ENCODE results near the gene LUC7L. TPM values are rescaled to one million over a fixed set of nuclear protein-coding genes. Genes with fewer than 3 reads are reported as not detected.

LUC7L gene
- polyA plus RNA-seq, 1 of the 3 experiments (the other 2 are of a cell fraction): 97.7 TPM

GRCh38 chr16:180101-180675, 49.1 kb downstream of the LUC7L start, which contains the start of gene HBQ1 (continued):
- TF ChIP-seq PBX3 (IDR thresholded peaks at IDR 0.05) (no peak), POLR2AphosphoS5 (IDR thresholded peaks at IDR 0.05; ENCODE audit: low read depth, low read length) (no peak), IRF3 (IDR thresholded peaks at IDR 0.05; ENCODE audit: low read depth, low read length) (no peak), CHD2 (IDR thresholded peaks at IDR 0.05; ENCODE audit: low read length, partially characterized antibody) (peak; percentile 30)

- 77% methylated on average over 17 of the region's 17 CpGs for WGBS (ENCODE audit: low lambda C conversion rate)
- Histone ChIP-seq H3K79me2 (ENCODE audit: insufficient read depth) (no peaks in the 10 kb centered on the region), H3K9me2 (no peaks in the 10 kb centered on the region), H3K4me3 (ENCODE audit: low read depth in 2 of 2, low read length in 1 of 2) (no peak overlapping the region; a peak in 1 of 4 replicates), H4K20me1 (ENCODE audit: insufficient read depth) (peaks cover 17% of the 10 kb centered on the region), H3K4me1 (ENCODE audit: control insufficient read depth in 1 of 2, insufficient read depth in 2 of 2, low read depth in 1 of 2, low read length in 1 of 2) (peaks cover 0 to 10% of the 10 kb centered on the region in 2 experiments; a peak in 1 of 4 replicates), H3K27ac (ENCODE audit: low read depth in 2 of 2, low read length in 1 of 2) (no peak overlapping the region), H3K27me3 (ENCODE audit: insufficient read depth) (peaks cover 28% of the 10 kb centered on the region), H3K9ac (no peak overlapping the region), H3K9me3 (no peaks in the 10 kb centered on the region), H3K36me3 (replicated peaks in 1 of 2; ENCODE audit: control insufficient read depth in 1 of 2, insufficient read depth in 2 of 2, low read length in 1 of 2) (peaks cover 0 to under 1% of the 10 kb centered on the region in 2 experiments), H3F3A (replicated peaks; ENCODE audit: insufficient read depth) (peaks cover 7% of the 10 kb centered on the region), H3K4me2 (peak overlapping the region; percentile 91), H2AFZ (ENCODE audit: low read depth) (no peak overlapping the region)
- no peak for DNase-seq
- TF ChIP-seq CTCF (IDR thresholded peaks at IDR 0.05) (no peak), GABPA (IDR thresholded peaks at IDR 0.05; ENCODE audit: low read depth) (no peak), ZBTB33 (IDR thresholded peaks at IDR 0.05; ENCODE audit: borderline replicate concordance, low read depth) (no peak), ELF1 (IDR thresholded peaks at IDR 0.05) (no peak)
- ChIA-PET POLR2A (interaction anchor here (1.0 kb wide), 1 partner anchor 72 kb away, joined by 3 read pairs; no protein-coding TSS in a partner anchor), CTCF (interaction anchor here (1.1 to 7.5 kb wide), 31 partner anchors 8 to 386 kb away, joined by 3 to 120 read pairs (median 6); partner anchors contain the start of genes AXIN1, HBM and NPRL3)
Measured at GRCh38 chr16:179211-180092, 49.8 kb downstream of the LUC7L start.
